T-helper 17 cell (primary cell): Measurements from ENCODE around the gene SZT2. TPM values are rescaled to one million over a fixed set of nuclear protein-coding genes. Genes with fewer than 3 reads are reported as not detected.

Source experiments
- ATAC-seq: fragments of 150-1000 bp; cut with Tn5 transposase; 2 replicates; pipeline ENCODE4 v1.10.0; 2021; ENCODE audit warnings: mild to moderate bottlenecking, moderate library complexity
- DNase-seq, 3 donors: peaks; one replicate each; pipeline versions ENCODE4 v3.0.0 to v3.0.0-alpha.2; 2020 to 2021
- H3K9me3 ChIP-seq: one replicate; pipeline ENCODE4 v1.7.0; 2013; ENCODE audit warnings: low read length, mild to moderate bottlenecking; ENCODE audit not compliant: control insufficient read depth, poor library complexity, severe bottlenecking
- H3K27ac Mint-ChIP-seq: one replicate; pipeline ENCODE4 v1.8.0; 2022; ENCODE audit warnings: mild to moderate bottlenecking, moderate library complexity, mixed read lengths
- H3K27me3 Mint-ChIP-seq: one replicate; pipeline ENCODE4 v1.8.0; 2022; ENCODE audit warnings: mixed read lengths
- H3K36me3 Mint-ChIP-seq: one replicate; pipeline ENCODE4 v1.8.0; 2022; ENCODE audit warnings: low read depth, mixed read lengths
- H3K4me1 Mint-ChIP-seq: one replicate; pipeline ENCODE4 v1.8.0; 2022; ENCODE audit warnings: mild to moderate bottlenecking, mixed read lengths
- H3K4me3 Mint-ChIP-seq: one replicate; pipeline ENCODE4 v1.8.0; 2022; ENCODE audit warnings: mild to moderate bottlenecking, moderate library complexity, mixed read lengths
- total RNA-seq, 4 donors: library from RNA in 2 of 4; stranded (reverse) in 2 of 4; gene quantifications; one replicate each; pipeline ENCODE4 v1.2.3 and lab custom pipeline; 2022 to 2026

The SZT2 gene
- total RNA-seq, 2 donors from 2014 or later: 87.0 to 92.1 TPM

DNA sequence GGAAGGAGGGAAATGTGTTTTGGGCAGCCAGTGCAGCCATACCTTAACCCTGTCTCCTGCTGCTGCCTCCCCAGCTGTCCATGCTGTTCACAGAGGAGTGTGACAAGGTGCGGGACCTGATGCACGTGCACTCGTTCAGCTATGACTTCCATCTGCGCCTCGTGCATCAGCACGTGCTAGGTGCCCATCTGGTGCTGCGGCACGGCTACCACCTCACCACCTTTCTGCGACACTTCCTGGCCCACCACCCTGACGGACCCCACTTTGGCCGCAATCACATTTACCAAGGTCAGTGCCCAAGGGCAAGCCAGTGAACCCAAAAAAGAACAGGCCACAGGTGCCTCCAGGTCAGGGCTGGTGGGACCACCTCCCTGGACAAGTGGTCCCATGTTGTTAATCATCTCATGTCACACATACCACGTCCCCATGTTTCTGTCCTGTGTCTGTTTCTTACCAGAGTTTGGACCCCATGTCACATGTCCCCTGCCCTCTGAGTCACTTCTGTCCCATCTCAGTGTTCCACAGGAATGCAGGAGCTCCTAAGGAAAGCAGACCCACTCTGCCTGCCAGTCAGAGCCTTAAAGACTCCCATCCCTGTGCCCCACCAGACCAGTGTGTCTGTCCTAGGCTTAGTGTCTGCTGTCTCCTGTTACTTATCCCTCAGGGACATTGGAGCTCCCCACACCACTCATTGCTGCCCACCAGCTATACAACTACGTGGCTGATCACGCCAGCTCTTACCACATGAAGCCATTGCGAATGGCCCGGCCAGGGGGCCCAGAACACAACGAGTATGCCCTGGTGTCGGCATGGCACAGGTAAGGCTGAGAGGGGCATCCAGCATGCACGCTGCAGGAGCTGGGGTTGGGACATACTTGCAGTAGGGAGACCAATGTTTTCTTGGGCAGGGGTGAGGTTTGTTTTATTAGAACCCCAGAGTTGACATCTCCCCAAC, 57.5 kb downstream of the SZT2 start:
- Mint-ChIP-seq H3K27ac (no peak overlapping the region), H3K27me3 (no peaks in the 10 kb centered on the region), H3K4me3 (no peak overlapping the region), H3K36me3 (peaks cover 13% of the 10 kb centered on the region), H3K4me1 (peaks cover 10% of the 10 kb centered on the region)
- H3K9me3 ChIP-seq: no peaks in the 10 kb centered on the region
- ATAC-seq (no peak), DNase-seq (no peak)

- no peaks in the 10 kb centered on the region for H3K9me3 ChIP-seq
- H3K27me3 Mint-ChIP-seq: no peaks in the 10 kb centered on the region
- ATAC-seq (no peak), DNase-seq (no peak)
- H3K27ac Mint-ChIP-seq: peak overlapping the region; percentile 76
- peaks cover 20% of the 10 kb centered on the region for H3K4me1 Mint-ChIP-seq
- peaks cover 17% of the 10 kb centered on the region for H3K36me3 Mint-ChIP-seq
- H3K4me3 Mint-ChIP-seq: no peak overlapping the region
These were observed 58.4 kb downstream of the SZT2 start for GRCh38 chr1:43447891-43448708.

DNA sequence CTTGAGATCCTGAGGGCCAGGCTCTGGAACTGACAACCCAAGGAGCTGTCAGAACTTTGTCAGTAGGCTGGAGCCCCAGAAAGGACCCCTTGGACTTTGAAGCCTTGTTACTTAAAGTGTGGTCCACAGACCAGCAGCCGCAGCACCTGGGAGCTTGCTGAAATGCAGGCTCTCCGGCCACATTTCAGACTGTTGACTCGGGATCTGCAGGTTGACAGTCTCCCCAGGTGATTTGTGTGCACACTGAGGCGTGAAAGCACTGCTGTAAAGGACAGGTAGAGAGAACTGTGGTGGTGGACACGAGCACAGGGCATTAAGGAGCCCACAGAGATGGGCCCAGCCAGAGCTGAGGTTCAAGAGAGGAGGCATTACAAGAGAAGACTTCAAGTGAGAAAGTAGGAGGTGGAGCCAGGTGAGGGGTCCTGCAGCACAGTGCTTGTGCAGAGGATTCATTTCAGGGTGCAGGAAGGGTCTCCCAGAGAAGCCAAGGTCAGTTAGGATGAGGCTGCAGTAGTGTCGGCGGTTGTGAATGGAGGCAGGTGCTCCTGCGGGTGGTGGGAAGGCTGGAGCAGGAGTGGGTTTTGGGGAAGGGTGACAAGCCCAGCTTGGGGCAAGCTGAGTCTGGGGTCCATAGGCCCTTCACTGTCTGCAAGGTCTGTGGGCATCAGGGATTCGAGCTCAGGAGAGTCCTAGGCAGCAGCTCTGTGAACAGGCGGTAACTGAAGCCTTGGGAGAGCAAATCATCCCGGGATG, 59.4 kb downstream of the SZT2 start:
- Mint-ChIP-seq H3K27me3 (no peaks in the 10 kb centered on the region), H3K4me1 (peaks cover 20% of the 10 kb centered on the region), H3K36me3 (peaks cover 17% of the 10 kb centered on the region), H3K27ac (peak overlapping the region; percentile 76), H3K4me3 (no peak overlapping the region)
- no peak for DNase-seq
- no peak for ATAC-seq
- H3K9me3 ChIP-seq: no peaks in the 10 kb centered on the region

DNA sequence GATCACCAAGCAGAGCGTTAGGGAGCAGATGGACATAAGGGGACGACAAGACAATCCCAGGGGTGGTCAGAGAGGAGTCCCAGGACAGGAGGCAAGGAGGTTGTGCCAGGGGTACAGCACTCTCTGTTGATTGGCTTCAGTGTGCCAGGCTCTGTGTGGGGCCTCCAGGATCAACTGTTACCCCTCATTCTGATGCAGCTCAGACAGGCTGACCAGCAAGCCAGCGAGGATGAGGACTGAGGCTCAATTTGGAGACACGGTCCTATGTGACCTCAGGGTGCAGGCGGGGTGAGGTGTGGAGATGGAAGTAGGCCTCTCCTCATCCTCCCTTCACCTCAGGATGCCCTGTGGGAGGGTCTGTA, 60.0 kb downstream of the SZT2 start:
- no peak overlapping the region for H3K4me3 Mint-ChIP-seq
- H3K4me1 Mint-ChIP-seq: peaks cover 24% of the 10 kb centered on the region
- ATAC-seq: no peak
- peaks cover 13% of the 10 kb centered on the region for H3K36me3 Mint-ChIP-seq
- no peaks in the 10 kb centered on the region for H3K27me3 Mint-ChIP-seq
- no peaks in the 10 kb centered on the region for H3K9me3 ChIP-seq
- DNase-seq: no peak
- H3K27ac Mint-ChIP-seq: peak overlapping the region; percentile 76

DNA sequence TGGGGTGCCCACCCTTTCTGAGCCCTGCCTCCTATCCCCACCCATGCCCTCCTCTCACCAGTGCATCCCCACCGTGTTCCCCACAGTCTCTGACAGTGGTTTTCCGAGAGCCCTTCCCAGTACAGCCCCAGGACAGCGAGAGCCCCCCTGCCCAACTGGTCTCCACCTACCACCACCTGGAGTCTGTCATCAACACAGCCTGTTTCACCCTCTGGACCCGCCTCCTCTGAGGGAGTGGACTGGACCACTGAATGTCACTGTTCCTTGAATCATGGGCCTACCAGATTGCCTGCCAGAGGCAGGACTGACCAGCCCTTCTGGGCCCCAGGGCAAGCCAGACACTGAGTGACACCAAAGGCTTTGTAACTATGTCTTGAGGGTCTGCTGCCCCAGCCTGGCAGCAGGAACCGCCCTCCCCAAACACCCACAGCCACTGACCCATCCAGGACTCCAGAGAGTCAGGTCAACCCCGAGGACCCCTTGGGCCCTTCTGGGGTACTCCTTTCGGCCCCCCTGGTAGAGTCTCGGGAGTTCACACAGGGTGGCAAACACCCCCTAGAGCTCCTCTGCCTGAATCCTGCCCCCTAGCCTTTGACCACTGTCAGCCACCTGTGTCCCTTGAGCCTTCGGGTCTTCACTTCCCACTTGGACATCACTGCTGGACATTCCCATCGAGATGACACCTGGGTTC, 60.7 kb downstream of the SZT2 start:
- ATAC-seq (no peak), DNase-seq (no peak)
- Mint-ChIP-seq H3K36me3 (peaks cover 10% of the 10 kb centered on the region), H3K4me1 (peaks cover 22% of the 10 kb centered on the region), H3K27me3 (no peaks in the 10 kb centered on the region), H3K4me3 (no peak overlapping the region), H3K27ac (peak overlapping the region; percentile 90)
- no peaks in the 10 kb centered on the region for H3K9me3 ChIP-seq

DNA sequence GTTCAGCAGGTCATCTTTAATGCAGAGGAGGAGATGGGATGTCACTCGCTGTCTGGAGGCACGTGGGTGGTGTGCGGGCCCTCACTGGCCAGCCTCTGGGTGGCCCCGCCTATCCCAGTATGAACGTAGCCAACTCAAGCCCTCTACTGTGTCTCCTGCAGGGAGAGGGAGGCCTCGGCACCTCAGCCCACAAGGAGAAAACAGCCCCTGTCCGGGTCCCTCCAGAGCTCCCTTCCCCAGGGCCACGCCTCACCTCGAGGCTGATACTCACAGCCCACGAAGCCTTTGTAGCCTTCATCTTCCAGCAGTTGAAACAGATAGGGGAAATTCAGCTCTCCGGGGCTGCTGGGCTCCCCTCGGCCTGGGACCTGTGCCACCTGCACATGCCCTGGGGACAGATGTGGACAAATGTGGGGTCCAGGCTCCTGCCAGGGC, 61.5 kb downstream of the SZT2 start:
- H3K27me3 Mint-ChIP-seq: peaks cover 4% of the 10 kb centered on the region
- no peaks in the 10 kb centered on the region for H3K9me3 ChIP-seq
- DNase-seq: no peak
- peaks cover 7% of the 10 kb centered on the region for H3K36me3 Mint-ChIP-seq
- H3K27ac Mint-ChIP-seq: peak overlapping the region; percentile 90
- no peak overlapping the region for H3K4me3 Mint-ChIP-seq
- peaks cover 22% of the 10 kb centered on the region for H3K4me1 Mint-ChIP-seq
- no peak for ATAC-seq

GRCh38 chr1:43451701-43452532, 62.2 kb downstream of the SZT2 start:
- Mint-ChIP-seq H3K4me1 (peaks cover 22% of the 10 kb centered on the region), H3K27me3 (peaks cover 4% of the 10 kb centered on the region), H3K4me3 (peak overlapping the region; percentile 93), H3K36me3 (peaks cover 7% of the 10 kb centered on the region), H3K27ac (peak overlapping the region; percentile 90)
- ATAC-seq (no peak), DNase-seq (no peak)
- H3K9me3 ChIP-seq: no peaks in the 10 kb centered on the region

GRCh38 chr1:43452789-43453441, 63.2 kb downstream of the SZT2 start:
- Mint-ChIP-seq H3K4me1 (peaks cover 22% of the 10 kb centered on the region), H3K27me3 (peaks cover 4% of the 10 kb centered on the region), H3K4me3 (peak overlapping the region; percentile 93), H3K27ac (peak overlapping the region; percentile 90), H3K36me3 (peaks cover 7% of the 10 kb centered on the region)
- peak; percentile 17 for ATAC-seq
- H3K9me3 ChIP-seq: no peaks in the 10 kb centered on the region
- no peak for DNase-seq

- peaks cover 22% of the 10 kb centered on the region for H3K4me1 Mint-ChIP-seq
- H3K27ac Mint-ChIP-seq: peak within 1 kb of the TSS; percentile 90
- no peaks in the 10 kb centered on the region for H3K9me3 ChIP-seq
- peaks cover 4% of the 10 kb centered on the region for H3K27me3 Mint-ChIP-seq
- DNase-seq: peak; percentile 38 to 50 (median 49)
- peak; percentile 76 for ATAC-seq
- peak within 1 kb of the TSS; percentile 93 for H3K4me3 Mint-ChIP-seq
- H3K36me3 Mint-ChIP-seq: peaks cover 7% of the 10 kb centered on the region
These were observed 64.0 kb downstream of the SZT2 start, which contains the start of gene HYI for GRCh38 chr1:43453442-43454269. HYI (minus strand) TSS chr1:43453931; CDS start chr1:43453793, 138 bp downstream.

DNA sequence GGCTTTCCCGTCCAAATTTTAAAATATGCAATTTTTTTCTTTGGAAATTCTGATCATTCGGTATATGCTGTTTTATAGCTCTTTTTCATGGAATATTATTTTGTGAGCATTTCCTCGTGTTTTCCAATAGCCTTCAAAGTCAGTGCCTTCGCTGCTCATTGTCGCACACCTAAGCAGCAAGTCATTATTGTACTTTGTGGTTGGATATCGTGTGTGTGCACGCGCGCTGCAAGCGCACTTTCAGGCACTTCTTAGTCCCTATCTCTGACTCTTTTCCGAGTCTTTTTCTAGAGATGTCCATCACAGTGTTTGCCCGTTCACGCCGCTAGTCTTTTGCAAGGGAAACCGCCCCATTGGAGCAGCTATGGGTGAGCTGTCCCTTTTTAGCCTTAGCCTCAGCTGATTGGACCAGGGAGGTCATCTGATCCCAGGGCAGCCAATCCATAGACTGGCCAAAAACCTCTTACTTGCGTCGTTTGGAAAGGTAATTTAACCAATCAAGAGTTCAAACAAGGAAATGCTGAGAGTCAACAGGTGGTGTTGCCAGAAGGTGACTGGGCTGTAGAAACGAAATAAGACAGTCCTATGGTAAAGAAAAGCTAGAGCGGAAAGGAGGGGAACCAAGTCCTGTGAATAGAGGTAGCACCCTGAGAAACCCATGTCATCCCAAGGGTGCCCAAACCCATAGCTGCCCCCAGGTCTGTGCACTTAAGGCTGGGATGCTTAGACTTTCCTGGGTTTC, 64.7 kb downstream of the SZT2 start:
- H3K36me3 Mint-ChIP-seq: peaks cover 4% of the 10 kb centered on the region
- DNase-seq (peak; percentile 20 to 47 (median 27)), ATAC-seq (peak; percentile 83)
- peak overlapping the region; percentile 90 for H3K27ac Mint-ChIP-seq
- H3K9me3 ChIP-seq: no peaks in the 10 kb centered on the region
- peaks cover 18% of the 10 kb centered on the region for H3K4me1 Mint-ChIP-seq
- peak overlapping the region; percentile 93 for H3K4me3 Mint-ChIP-seq
- peaks cover 9% of the 10 kb centered on the region for H3K27me3 Mint-ChIP-seq
